HG03095 (cell line): ENCODE results near the gene HTR4.
"Not testable (repeated sequence)": the region's sequence is repeated elsewhere in the genome, so short reads cannot be mapped to it uniquely, and the experiment has no call there.

Experiments
- ATAC-seq: cut with Tn5 transposase; IDR thresholded peaks from one replicate; pipeline ENCODE4 v1.9.1; 2021; ENCODE audit warnings: moderate library complexity; ENCODE audit not compliant: unreplicated experiment

The HTR4 gene

GRCh38 chr5:148540647-148541046 lies 113.7 kb downstream of the HTR4 start:
- no peak for ATAC-seq

- no peak for ATAC-seq
Observed at GRCh38 chr5:148539851-148540250, 114.5 kb downstream of the HTR4 start.

DNA sequence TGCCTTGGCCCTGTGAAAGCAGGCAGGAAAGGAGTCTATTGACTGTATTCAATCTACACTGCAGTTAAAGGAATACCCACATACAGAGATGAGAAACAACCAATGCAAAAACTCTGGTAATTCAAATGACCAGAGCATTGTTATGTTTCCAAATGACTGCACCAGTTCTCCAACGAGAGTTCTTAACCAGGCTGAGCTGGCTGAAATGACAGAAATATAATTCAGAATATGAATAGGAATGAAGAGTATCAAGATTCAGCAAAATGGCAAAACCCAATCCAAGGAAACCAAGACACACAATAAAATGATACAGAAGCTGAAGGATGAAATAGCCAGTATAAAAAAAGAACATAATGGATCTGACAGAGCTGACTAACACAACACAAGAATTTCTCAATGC lies 119.1 kb downstream of the HTR4 start:
- ATAC-seq = no peak

DNA sequence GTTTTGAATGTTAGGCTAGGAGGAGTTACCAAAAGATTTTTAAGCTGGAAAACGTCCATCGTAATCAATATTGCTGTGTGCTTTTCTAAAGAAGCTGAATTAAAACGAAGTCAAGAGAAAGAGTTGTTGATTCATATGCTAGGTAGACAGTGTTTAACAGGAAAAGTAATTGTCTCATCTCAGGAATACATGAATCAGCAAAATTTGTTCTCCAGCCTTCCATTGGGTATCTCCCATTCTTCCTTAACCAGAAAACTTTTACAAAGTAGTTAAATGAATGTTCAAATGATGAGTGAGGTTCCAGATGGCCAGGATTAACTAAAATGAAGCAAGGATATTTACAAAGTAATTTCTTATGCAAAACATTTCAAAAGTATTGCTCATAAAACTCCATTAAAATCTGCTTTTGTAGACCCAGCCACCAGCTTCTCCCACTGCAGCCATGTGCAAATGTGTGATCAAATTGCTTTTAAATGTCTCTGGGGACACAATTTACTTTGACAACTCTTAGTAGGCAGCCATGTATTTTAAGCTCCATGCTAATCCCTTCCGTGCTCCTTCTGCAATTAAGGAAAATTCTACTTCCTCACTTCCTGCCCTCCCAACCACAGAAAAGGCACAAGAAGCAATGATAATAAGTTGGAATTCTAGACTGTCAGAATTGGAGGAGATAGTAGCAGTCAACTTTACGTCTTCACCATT lies 121.2 kb downstream of the HTR4 start:
- no peak for ATAC-seq

- not testable (repeated sequence) for ATAC-seq
Observed at GRCh38 chr5:148529450-148529849, 124.9 kb downstream of the HTR4 start.

DNA sequence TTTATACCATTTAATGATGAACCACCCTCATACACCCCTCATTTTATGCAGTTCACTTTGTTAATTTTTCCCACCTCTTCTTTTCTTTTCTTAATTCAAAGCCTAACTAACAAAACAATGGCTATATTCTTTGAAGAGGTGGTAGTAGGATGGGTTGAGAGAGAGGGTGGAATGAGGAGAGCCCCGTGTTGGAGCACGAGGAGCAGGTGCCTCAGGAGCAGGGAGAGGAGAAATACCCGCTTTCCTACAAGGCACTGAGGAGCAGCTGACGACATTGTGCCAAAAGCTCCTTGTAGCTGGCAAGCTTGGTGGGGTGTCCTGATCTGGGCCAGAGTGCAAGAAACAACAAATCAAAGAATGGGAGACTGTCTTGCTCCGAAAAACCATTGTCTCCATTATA lies 129.6 kb downstream of the HTR4 start:
- ATAC-seq = no peak

GRCh38 chr5:148523139-148523538 lies 131.2 kb downstream of the HTR4 start:
- ATAC-seq = no peak

DNA sequence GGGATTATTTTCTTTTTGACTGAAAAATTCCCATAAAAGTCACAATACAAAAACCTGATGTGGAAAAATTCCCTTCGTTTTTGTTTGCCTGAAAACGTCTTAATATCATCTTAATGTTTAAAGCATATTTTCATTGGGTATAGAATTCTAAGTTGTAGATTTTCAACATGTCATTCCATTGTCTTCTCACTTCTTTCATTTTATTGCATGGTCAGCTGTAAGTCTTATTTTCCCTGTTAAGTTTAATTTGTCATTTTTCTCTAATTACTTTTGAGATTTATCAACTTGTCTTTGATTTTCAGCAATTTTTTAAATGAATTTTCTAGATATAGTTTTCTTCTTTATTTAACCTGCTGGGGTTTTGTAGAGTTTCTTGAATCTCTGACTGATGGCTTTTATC lies 138.9 kb downstream of the HTR4 start:
- no peak for ATAC-seq

GRCh38 chr5:148514344-148514743 lies 140.0 kb downstream of the HTR4 start:
- ATAC-seq = no peak

DNA sequence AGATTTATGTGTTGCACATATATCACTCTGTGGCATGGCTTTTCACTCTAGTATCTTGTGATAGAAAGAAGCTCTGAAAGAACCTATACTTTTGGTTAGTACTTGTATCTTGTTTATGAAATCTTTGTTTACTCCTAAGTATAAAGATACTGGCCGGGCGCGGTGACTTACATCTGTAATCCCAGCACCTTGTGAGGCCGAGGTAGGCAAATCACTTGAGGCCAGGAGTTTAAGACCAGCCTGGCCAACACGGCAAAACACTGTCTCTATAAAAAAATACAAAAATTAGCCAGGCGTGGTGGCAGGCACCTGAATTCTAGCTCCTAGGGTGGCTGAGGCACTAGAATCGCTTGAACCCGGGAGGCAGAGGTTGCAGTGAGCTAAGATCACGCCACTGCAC lies 141.8 kb downstream of the HTR4 start:
- no peak for ATAC-seq

DNA sequence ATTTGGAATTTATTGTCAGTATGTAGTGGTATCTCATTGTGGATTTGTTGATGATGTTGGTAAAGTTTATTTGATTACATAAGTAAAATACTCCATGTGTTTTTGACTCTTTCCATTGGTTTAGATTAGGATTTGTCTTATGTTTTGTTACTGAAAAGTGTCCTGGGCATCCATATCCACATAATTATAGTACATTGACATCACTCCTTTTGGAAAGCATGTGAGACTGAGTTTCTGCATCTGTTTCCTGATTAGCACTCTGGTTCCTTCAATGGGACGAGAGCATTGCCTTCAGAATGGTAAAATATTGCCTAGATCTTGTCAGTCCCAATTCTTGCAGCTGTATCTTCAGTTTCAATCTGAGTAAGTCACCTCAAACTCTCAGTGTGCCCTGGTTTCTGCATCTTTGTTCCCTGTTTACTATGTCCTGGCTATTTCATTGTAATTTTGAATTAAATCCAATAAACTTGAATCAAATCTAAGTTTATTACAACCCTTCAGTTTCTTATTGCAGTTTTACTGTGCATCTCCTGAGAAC lies 142.4 kb downstream of the HTR4 start:
- peak; percentile 87 for ATAC-seq

GRCh38 chr5:148509893-148510292 lies 144.4 kb downstream of the HTR4 start:
- no peak for ATAC-seq

GRCh38 chr5:148507648-148508047 lies 146.7 kb downstream of the HTR4 start:
- no peak for ATAC-seq

- no peak for ATAC-seq
Observed at GRCh38 chr5:148499452-148499851, 154.9 kb downstream of the HTR4 start.

DNA sequence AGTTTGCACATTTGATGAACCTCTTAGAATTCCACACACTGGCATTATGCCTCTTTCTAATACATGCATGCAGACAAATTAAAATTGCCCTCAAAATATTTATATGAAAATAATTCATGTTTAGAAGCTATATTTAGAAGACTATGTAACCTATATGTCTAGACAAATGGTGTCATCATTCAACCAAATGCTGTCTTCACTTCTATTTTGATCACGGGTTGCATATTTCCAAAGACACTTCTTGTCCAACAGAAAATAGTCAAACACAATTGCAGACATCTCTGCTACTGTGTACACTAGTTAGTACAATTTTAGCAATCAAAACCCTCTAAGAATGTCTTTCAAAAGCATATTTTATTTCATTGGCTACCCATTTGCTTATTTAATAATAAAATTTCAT lies 156.6 kb downstream of the HTR4 start:
- no peak for ATAC-seq

GRCh38 chr5:148492351-148492750 lies 162.0 kb downstream of the HTR4 start:
- ATAC-seq = no peak

DNA sequence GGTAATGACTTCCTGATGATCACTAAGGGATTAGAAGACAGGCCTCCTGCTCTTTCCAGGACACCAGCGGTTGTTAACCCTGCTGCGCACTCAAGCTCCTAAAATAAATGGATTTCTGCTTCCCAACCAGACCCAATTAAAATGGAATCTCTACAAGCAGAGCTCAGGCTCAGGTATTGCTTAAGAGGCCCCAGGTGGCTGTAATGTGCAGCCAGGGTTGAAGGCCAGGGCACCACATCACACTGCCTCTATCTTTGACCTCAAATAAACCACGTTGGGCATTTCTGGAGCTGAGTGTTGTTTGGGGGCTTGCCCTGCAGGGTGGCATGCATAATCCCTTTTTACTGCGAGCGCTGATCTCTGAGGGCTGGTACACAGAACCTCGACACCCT lies 162.5 kb downstream of the HTR4 start:
- no peak for ATAC-seq

GRCh38 chr5:148491015-148491792 lies 163.1 kb downstream of the HTR4 start:
- no peak for ATAC-seq

DNA sequence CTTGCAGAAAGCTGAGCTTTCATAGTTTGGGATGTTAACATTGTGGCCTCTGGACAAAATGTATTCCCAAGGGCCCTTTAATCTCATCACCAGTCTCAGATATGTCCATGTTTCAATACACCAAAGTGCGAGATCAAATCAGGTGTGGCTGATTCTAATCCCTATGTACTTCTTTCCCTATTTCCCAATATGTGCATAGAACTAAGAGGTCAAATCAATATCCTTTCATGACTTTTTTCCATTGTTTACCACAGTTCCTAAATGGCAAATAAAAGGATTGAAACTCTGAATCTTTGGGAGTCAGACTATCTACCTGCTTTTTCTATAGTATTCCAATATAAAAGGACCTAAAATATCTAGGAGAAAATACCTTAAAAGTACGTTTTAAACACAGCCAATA lies 165.6 kb downstream of the HTR4 start:
- no peak for ATAC-seq

- ATAC-seq = no peak
Observed at GRCh38 chr5:148486456-148486855, 167.9 kb downstream of the HTR4 start.

DNA sequence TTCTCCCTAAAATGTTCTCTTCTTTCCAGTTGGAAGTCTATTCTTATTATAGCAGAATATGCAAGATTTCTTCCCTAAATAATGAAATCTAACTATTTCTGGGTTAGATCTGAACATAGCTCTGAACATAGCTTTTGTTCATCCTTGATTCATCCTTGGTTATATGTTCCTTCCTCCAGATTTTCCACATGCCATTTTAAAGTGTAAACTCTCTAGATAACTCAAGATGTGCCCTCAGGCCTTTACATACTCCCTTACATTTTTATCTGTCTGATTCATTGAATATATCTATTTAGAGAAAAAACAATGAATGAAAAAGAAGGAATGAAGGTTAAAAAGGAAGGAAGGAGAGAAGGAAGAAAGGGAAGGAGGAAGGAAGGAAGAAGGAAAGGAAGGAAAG lies 169.7 kb downstream of the HTR4 start:
- no peak for ATAC-seq

DNA sequence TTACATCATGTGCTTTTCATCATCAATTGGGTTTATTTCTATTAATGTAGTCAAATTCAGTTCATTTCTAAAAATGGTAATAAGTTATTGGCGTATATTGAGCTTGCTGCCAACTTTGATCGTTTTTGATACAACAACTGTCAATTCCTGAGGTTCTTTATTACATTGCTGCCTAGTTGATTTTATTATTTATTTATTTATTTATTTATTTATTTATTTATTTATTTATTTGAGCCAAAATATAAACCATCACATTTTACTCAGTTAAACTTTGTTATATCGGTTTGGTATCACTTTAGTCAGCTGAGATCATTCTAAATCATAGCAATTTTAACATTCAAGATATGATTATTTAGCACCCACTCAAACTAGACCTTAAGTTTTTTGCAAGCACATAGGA lies 170.6 kb downstream of the HTR4 start:
- ATAC-seq = no peak
